ENCODE results near the gene PHF21A. TPM values are rescaled to one million over a fixed set of nuclear protein-coding genes. Genes with fewer than 3 reads are reported as not detected.
"Not testable (repeated sequence)": the region's sequence is repeated elsewhere in the genome, so short reads cannot be mapped to it uniquely, and the experiment has no call there.

PHF21A gene
- total RNA-seq, 1 donor from 2014 or later = 35.7 TPM

- H3K4me1 Mint-ChIP-seq (ENCODE audit: low read depth) = peaks cover 17% of the 10 kb centered on the region
- H3K4me3 Mint-ChIP-seq (ENCODE audit: low read depth) = no peak overlapping the region
- H3K9me3 Mint-ChIP-seq = no peaks in the 10 kb centered on the region
- no peak for DNase-seq (ENCODE audit: low spot score)
- peaks cover 5% of the 10 kb centered on the region for H3K36me3 Mint-ChIP-seq (ENCODE audit: low read depth)
- H3K27me3 Mint-ChIP-seq (ENCODE audit: low read depth) = no peaks in the 10 kb centered on the region
- intact Hi-C loops (cut with micrococcal nuclease) = no loop called here
- H3K27ac Mint-ChIP-seq = no peak overlapping the region
These were observed 137.8 kb downstream of the PHF21A start for GRCh38 chr11:45983471-45983845.

DNA sequence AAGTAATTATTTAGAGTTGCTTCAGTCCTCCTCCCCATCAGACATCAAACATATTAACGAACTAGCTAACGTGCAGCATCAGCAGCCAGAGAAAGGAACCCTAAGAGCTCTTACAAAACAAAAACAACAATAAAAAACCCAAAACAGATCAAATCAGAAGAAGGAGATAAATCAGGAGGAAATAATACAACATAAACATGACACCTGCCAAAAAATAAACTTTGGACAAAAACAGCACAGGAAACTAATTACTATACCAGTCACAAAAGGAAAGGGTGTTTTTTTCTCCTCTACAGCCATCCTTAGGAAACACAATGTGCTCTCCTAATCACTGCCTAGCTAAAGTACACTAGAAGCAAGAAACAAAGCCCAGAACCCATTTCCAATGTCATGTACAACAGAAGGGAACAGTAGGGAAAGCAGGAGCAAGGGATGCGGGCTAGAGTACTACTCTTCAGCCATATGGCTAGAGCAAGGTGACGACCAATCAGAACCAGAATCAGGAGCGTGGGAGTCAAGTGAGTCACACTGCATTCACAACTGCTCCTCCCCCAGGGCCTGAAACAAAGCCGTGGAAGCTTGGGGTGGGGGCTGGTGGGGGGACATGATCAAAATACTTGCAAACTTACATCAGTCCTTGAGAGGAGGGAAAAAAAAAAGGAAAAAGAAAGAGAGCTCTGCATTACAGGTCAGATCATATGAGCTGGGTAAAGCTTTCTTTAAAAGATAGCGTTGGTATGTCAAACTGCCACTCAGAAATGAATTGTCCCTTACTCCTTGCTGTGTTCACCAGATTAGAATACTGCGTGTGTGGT lies 138.4 kb downstream of the PHF21A start:
- H3K4me3 Mint-ChIP-seq (ENCODE audit: low read depth) = no peak overlapping the region
- H3K27ac Mint-ChIP-seq = no peak overlapping the region
- H3K36me3 Mint-ChIP-seq (ENCODE audit: low read depth) = peaks cover 5% of the 10 kb centered on the region
- no peaks in the 10 kb centered on the region for H3K27me3 Mint-ChIP-seq (ENCODE audit: low read depth)
- intact Hi-C loops (cut with micrococcal nuclease) = no loop called here
- DNase-seq (ENCODE audit: low spot score) = no peak
- peaks cover 17% of the 10 kb centered on the region for H3K4me1 Mint-ChIP-seq (ENCODE audit: low read depth)
- H3K9me3 Mint-ChIP-seq = no peaks in the 10 kb centered on the region

DNA sequence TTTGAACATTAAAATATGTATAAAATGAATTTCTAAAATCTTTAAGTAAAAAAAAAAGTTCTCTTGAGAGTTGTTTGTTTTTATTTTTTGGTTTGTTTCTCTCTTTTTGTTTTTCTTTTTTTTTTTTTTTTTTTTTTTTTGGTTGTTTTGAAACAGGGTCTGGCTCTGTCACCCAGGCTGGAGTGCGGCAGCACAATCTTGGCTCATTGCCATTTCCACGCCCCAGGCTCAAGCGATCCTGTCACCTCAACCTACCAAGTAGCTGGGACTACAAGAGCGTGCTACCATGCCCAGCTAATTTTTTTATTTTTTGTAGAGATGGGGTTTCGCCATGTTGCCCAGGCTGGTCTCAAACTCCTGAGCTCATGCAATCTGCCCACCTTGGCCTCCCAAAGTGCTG lies 139.4 kb downstream of the PHF21A start:
- H3K27me3 Mint-ChIP-seq (ENCODE audit: low read depth); H3K9me3 Mint-ChIP-seq; H3K36me3 Mint-ChIP-seq (ENCODE audit: low read depth); H3K4me3 Mint-ChIP-seq (ENCODE audit: low read depth); intact Hi-C loops (cut with micrococcal nuclease); H3K27ac Mint-ChIP-seq; DNase-seq (ENCODE audit: low spot score): not testable (repeated sequence)
- peaks cover 17% of the 10 kb centered on the region for H3K4me1 Mint-ChIP-seq (ENCODE audit: low read depth)

DNA sequence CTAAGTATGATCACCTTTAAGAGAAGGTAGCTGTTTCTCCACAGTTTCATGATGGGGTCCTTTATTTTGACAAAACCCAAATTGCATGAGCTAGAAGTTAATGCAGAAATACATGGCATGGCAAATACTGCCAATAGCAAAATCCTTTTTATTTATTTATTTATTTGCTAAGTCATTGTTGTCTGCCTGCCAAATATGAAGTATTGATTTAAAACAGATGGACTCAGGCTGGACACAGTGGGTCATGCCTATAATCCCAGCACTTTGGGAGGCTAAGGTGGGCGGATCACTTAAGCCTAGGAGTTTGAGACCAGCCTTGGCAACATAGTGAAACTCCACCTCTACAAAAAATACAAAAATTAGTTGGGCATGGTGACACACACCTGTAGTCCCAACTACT lies 146.4 kb downstream of the PHF21A start:
- H3K9me3 Mint-ChIP-seq = no peaks in the 10 kb centered on the region
- peaks cover 13% of the 10 kb centered on the region for H3K36me3 Mint-ChIP-seq (ENCODE audit: low read depth)
- intact Hi-C loops (cut with micrococcal nuclease) = no loop called here
- no peaks in the 10 kb centered on the region for H3K27me3 Mint-ChIP-seq (ENCODE audit: low read depth)
- no peak overlapping the region for H3K27ac Mint-ChIP-seq
- H3K4me3 Mint-ChIP-seq (ENCODE audit: low read depth) = no peak overlapping the region
- H3K4me1 Mint-ChIP-seq (ENCODE audit: low read depth) = no peaks in the 10 kb centered on the region
- DNase-seq (ENCODE audit: low spot score) = no peak

GRCh38 chr11:45973601-45974000 lies 147.7 kb downstream of the PHF21A start:
- no peak overlapping the region for H3K4me3 Mint-ChIP-seq (ENCODE audit: low read depth)
- H3K36me3 Mint-ChIP-seq (ENCODE audit: low read depth) = peaks cover 11% of the 10 kb centered on the region
- intact Hi-C loops (cut with micrococcal nuclease) = no loop called here
- H3K4me1 Mint-ChIP-seq (ENCODE audit: low read depth) = no peaks in the 10 kb centered on the region
- H3K27ac Mint-ChIP-seq = no peak overlapping the region
- H3K27me3 Mint-ChIP-seq (ENCODE audit: low read depth) = no peaks in the 10 kb centered on the region
- H3K9me3 Mint-ChIP-seq = no peaks in the 10 kb centered on the region
- no peak for DNase-seq (ENCODE audit: low spot score)

DNA sequence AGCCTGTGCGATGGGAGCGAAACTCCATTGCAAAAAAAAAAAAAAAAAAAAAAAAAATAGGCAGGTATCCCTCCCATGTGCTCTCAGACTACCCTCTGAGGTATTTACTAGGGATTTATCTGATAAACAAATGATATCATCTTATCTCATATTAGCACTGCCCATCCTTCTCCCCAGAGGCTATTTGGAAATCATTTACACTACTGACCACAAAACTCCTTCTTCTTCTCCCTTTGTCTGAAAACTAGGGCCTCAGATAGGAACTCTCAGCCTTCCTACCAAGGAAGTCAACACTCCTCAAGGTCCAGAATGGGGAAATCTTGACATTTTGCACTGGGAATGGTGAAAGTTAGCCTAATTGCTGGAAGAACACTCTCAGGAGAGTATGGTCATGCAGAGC lies 152.4 kb downstream of the PHF21A start:
- no peaks in the 10 kb centered on the region for H3K27me3 Mint-ChIP-seq (ENCODE audit: low read depth)
- H3K27ac Mint-ChIP-seq = no peak overlapping the region
- intact Hi-C loops (cut with micrococcal nuclease) = loop anchor here (10.0 kb wide), 2 partner anchors 146 to 346 kb away; no protein-coding TSS in a partner anchor
- no peak for DNase-seq (ENCODE audit: low spot score)
- no peak overlapping the region for H3K4me3 Mint-ChIP-seq (ENCODE audit: low read depth)
- peaks cover 7% of the 10 kb centered on the region for H3K36me3 Mint-ChIP-seq (ENCODE audit: low read depth)
- no peaks in the 10 kb centered on the region for H3K4me1 Mint-ChIP-seq (ENCODE audit: low read depth)
- no peaks in the 10 kb centered on the region for H3K9me3 Mint-ChIP-seq

DNA sequence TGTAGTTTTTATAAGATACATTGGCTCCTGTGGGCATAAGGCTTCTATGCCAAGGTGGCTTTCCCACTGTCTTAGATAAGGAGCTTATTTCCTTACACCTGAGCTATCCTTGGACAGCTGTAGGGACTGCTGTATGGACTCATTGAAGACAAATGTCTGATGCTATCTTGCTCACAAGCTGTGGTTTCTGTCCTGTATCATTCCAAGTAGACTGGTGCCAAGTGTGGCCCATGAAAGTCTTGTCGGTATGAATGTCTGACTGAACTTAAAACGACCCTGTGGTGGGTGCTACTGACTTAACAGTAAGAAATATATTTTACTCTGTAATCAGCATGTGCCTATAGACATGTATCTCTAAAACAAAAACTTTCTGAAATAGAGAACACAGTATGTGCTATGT lies 153.7 kb downstream of the PHF21A start:
- intact Hi-C loops (cut with micrococcal nuclease) = loop anchor here (10.0 kb wide), 2 partner anchors 147 to 347 kb away; no protein-coding TSS in a partner anchor
- Mint-ChIP-seq H3K36me3 (ENCODE audit: low read depth) (peaks cover 7% of the 10 kb centered on the region), H3K4me3 (ENCODE audit: low read depth) (no peak overlapping the region), H3K27ac (no peak overlapping the region), H3K4me1 (ENCODE audit: low read depth) (no peaks in the 10 kb centered on the region), H3K9me3 (no peaks in the 10 kb centered on the region), H3K27me3 (ENCODE audit: low read depth) (no peaks in the 10 kb centered on the region)
- no peak for DNase-seq (ENCODE audit: low spot score)

DNA sequence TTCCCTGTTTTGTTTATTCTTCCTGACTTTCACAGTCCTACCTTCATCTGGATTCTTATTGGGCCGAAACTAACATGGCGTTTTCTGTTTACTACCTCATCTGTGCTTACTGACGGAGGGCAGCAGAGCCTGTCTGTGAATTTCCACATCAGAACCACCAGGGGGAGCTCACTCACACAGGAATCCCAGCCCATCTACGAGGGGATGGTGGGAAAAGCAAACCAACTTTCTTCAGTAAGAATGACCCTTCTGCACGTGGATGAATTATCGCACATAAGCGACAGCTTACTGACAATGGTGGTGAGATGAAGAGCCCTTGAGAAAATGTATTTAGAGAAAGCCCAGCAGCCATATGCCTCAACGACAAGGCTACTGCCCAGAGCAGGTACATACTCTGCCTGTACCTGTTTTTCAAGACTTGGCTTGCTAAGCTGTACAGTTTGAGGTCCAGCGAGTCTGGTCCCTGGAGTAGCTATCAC lies 156.3 kb downstream of the PHF21A start:
- intact Hi-C loops (cut with micrococcal nuclease) = loop anchor here (1.0 to 10.0 kb wide), 3 partner anchors 41 to 350 kb away; no protein-coding TSS in a partner anchor
- Mint-ChIP-seq H3K27me3 (ENCODE audit: low read depth) (no peaks in the 10 kb centered on the region), H3K9me3 (no peaks in the 10 kb centered on the region), H3K4me3 (ENCODE audit: low read depth) (no peak overlapping the region), H3K27ac (no peak overlapping the region), H3K4me1 (ENCODE audit: low read depth) (peaks cover 9% of the 10 kb centered on the region), H3K36me3 (ENCODE audit: low read depth) (peaks cover 5% of the 10 kb centered on the region)
- DNase-seq (ENCODE audit: low spot score) = peak; percentile 43

- H3K9me3 Mint-ChIP-seq = no peaks in the 10 kb centered on the region
- intact Hi-C loops (cut with micrococcal nuclease) = loop anchor here (10.0 kb wide), 2 partner anchors 153 to 353 kb away; no protein-coding TSS in a partner anchor
- H3K36me3 Mint-ChIP-seq (ENCODE audit: low read depth) = peaks cover 16% of the 10 kb centered on the region
These were observed 159.5 kb downstream of the PHF21A start for GRCh38 chr11:45961751-45962240.

GRCh38 chr11:45960387-45961095 lies 160.7 kb downstream of the PHF21A start:
- Mint-ChIP-seq H3K27me3 (ENCODE audit: low read depth) (no peaks in the 10 kb centered on the region), H3K9me3 (no peaks in the 10 kb centered on the region), H3K4me3 (ENCODE audit: low read depth) (no peak overlapping the region), H3K36me3 (ENCODE audit: low read depth) (peaks cover 20% of the 10 kb centered on the region), H3K4me1 (ENCODE audit: low read depth) (peaks cover 9% of the 10 kb centered on the region), H3K27ac (no peak overlapping the region)
- intact Hi-C loops (cut with micrococcal nuclease) = loop anchor here (10.0 kb wide), 2 partner anchors 154 to 354 kb away; no protein-coding TSS in a partner anchor
- DNase-seq (ENCODE audit: low spot score) = no peak

More at GRCh38 chr11:45961751-45962240, 159.5 kb downstream of the PHF21A start:
- no peak for DNase-seq (ENCODE audit: low spot score)
- Mint-ChIP-seq H3K4me1 (ENCODE audit: low read depth) (peaks cover 9% of the 10 kb centered on the region), H3K27me3 (ENCODE audit: low read depth) (no peaks in the 10 kb centered on the region), H3K27ac (no peak overlapping the region), H3K4me3 (ENCODE audit: low read depth) (no peak overlapping the region)

DNA sequence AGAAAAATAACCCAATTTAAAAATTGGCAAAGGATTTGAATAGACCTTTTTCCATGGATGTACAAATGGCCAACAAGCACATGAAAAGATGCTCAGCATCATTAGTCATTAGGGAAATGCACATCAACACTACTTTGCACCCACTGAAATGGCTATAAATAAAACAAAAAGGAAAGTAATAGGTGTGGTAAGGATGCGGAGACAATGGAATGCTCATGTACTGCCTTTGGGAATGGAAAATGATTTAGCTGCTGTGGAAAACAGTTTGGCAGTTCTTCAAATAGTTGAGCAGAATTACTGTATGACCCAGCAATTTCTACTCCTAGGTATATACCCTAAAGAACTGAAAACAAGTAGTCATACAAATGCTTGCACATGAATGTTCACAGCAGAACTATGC lies 161.4 kb downstream of the PHF21A start:
- H3K9me3 Mint-ChIP-seq = no peaks in the 10 kb centered on the region
- H3K36me3 Mint-ChIP-seq (ENCODE audit: low read depth) = peaks cover 23% of the 10 kb centered on the region
- DNase-seq (ENCODE audit: low spot score) = no peak
- no peak overlapping the region for H3K4me3 Mint-ChIP-seq (ENCODE audit: low read depth)
- H3K27me3 Mint-ChIP-seq (ENCODE audit: low read depth) = no peaks in the 10 kb centered on the region
- H3K27ac Mint-ChIP-seq = no peak overlapping the region
- intact Hi-C loops (cut with micrococcal nuclease) = loop anchor here (10.0 kb wide), 2 partner anchors 155 to 355 kb away; no protein-coding TSS in a partner anchor
- H3K4me1 Mint-ChIP-seq (ENCODE audit: low read depth) = peaks cover 9% of the 10 kb centered on the region

DNA sequence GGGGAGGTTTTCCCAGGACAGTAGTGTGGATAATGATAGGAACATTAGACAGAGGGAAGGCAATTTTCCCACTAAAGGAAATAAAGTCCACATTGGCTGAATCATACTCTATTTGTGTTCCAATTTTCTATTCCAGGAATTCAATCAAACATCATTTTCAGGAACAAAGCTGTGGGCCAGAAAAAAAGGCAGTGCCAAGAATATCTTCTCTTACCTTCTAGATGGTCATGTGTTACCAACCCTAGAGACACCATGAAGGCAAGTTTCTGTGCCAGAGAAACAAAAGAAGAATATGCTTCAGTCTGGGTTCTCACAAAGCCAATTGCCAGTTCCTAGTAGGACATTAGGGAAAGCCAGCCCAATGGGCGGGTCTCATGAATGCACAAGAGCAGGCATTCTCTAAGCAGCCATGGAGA lies 171.3 kb downstream of the PHF21A start:
- no peak overlapping the region for H3K4me3 Mint-ChIP-seq (ENCODE audit: low read depth)
- intact Hi-C loops (cut with micrococcal nuclease) = no loop called here
- H3K27me3 Mint-ChIP-seq (ENCODE audit: low read depth) = no peaks in the 10 kb centered on the region
- DNase-seq (ENCODE audit: low spot score) = no peak
- H3K27ac Mint-ChIP-seq = no peak overlapping the region
- H3K36me3 Mint-ChIP-seq (ENCODE audit: low read depth) = peaks cover 26% of the 10 kb centered on the region
- H3K4me1 Mint-ChIP-seq (ENCODE audit: low read depth) = no peaks in the 10 kb centered on the region
- H3K9me3 Mint-ChIP-seq = no peaks in the 10 kb centered on the region

DNA sequence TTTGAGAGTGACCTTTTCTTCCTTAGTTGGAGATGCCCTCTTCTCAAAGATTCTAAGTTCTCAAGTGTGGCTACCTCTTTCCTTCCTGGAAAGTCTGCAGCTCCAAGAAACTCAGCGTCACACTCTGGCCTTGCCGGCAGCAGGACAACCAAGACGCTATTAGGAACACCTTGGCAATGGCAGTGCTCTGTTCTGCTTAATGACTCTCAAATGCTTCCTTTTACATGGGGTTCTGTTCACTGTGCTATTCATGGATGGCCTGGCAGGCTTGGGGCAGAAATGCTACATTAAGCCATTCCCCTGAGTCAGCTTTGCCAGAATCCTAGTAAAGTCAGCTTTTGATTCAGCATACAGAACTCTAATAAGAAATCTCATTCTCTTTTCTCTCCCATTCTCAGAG lies 172.9 kb downstream of the PHF21A start:
- no peak for DNase-seq (ENCODE audit: low spot score)
- Mint-ChIP-seq H3K36me3 (ENCODE audit: low read depth) (peaks cover 31% of the 10 kb centered on the region), H3K27me3 (ENCODE audit: low read depth) (no peaks in the 10 kb centered on the region), H3K4me3 (ENCODE audit: low read depth) (no peak overlapping the region), H3K27ac (no peak overlapping the region), H3K4me1 (ENCODE audit: low read depth) (no peaks in the 10 kb centered on the region), H3K9me3 (no peaks in the 10 kb centered on the region)
- intact Hi-C loops (cut with micrococcal nuclease) = no loop called here
